Activated CD4-positive, alpha-beta T cell treated with anti-CD3 and anti-CD28 coated beads, Interleukin-2, amount 50 U/mL, for 24 hours (primary cell): ENCODE results near the gene CHGA.

Experiments used
- DNase-seq, 2 donors: peaks; one replicate each; pipeline ENCODE4 v3.0.0-alpha.2; 2020; ENCODE audit warnings: low read depth in 1 of 2, low spot score in 1 of 2

CHGA gene

GRCh38 chr14:92976268-92976667, 53.3 kb downstream of the CHGA start:
- no peak for DNase-seq

- DNase-seq, result no peak
Observed at GRCh38 chr14:92978229-92979021, 55.5 kb downstream of the CHGA start.

GRCh38 chr14:92980866-92981265, 57.9 kb downstream of the CHGA start:
- no peak for DNase-seq

- DNase-seq, result no peak
Observed at GRCh38 chr14:92981726-92982125, 58.8 kb downstream of the CHGA start.

GRCh38 chr14:92982956-92983355, 60.0 kb downstream of the CHGA start:
- DNase-seq, result no peak

GRCh38 chr14:92984082-92984788, 61.3 kb downstream of the CHGA start:
- no peak for DNase-seq
